GM21390 (cell line): ENCODE results near the gene CDC16.
A peak's percentile ranks its signal among the peaks of the same experiment; 100 is the strongest.
"Not testable (repeated sequence)": the region's sequence is repeated elsewhere in the genome, so short reads cannot be mapped to it uniquely, and the experiment has no call there.

ENCODE experiments used
- ATAC-seq: cut with Tn5 transposase; IDR thresholded peaks from one replicate; pipeline ENCODE4 v1.9.1; 2021; ENCODE audit not compliant: unreplicated experiment

The CDC16 gene

GRCh38 chr13:114261328-114261965 is 26.8 kb downstream of the CDC16 start:
- no peak for ATAC-seq

GRCh38 chr13:114263578-114263977 is 28.9 kb downstream of the CDC16 start:
- peak; percentile 46 for ATAC-seq

GRCh38 chr13:114264313-114264712 is 29.6 kb downstream of the CDC16 start:
- ATAC-seq = not testable (repeated sequence)

GRCh38 chr13:114264886-114265611 is 30.4 kb downstream of the CDC16 start:
- ATAC-seq = no peak

- no peak for ATAC-seq
These were observed 31.5 kb downstream of the CDC16 start for GRCh38 chr13:114266241-114266640.

- ATAC-seq = no peak
These were observed 33.9 kb downstream of the CDC16 start for GRCh38 chr13:114268344-114269280.

- ATAC-seq = no peak
These were observed 34.6 kb downstream of the CDC16 start for GRCh38 chr13:114269281-114269770.

- ATAC-seq = no peak
These were observed 38.3 kb downstream of the CDC16 start for GRCh38 chr13:114272977-114273376.

- ATAC-seq = no peak
These were observed 40.6 kb downstream of the CDC16 start for GRCh38 chr13:114275304-114275703.

- no peak for ATAC-seq
These were observed 44.4 kb downstream of the CDC16 start for GRCh38 chr13:114279146-114279545.

- ATAC-seq = no peak
These were observed 45.2 kb downstream of the CDC16 start for GRCh38 chr13:114279758-114280355.

- peak; percentile 69 for ATAC-seq
These were observed 46.8 kb downstream of the CDC16 start, which contains the start of gene UPF3A for GRCh38 chr13:114281351-114282040. UPF3A (plus strand) TSS chr13:114281601; CDS start chr13:114281640, 39 bp downstream.

GRCh38 chr13:114282041-114282670 is 47.5 kb downstream of the CDC16 start:
- peak; percentile 51 for ATAC-seq

GRCh38 chr13:114283576-114283975 is 48.9 kb downstream of the CDC16 start:
- ATAC-seq = no peak

GRCh38 chr13:114284680-114285079 is 50.0 kb downstream of the CDC16 start:
- no peak for ATAC-seq

GRCh38 chr13:114285166-114285808 is 50.6 kb downstream of the CDC16 start:
- ATAC-seq = no peak

- no peak for ATAC-seq
These were observed 52.1 kb downstream of the CDC16 start for GRCh38 chr13:114286808-114287207.

- no peak for ATAC-seq
These were observed 53.5 kb downstream of the CDC16 start for GRCh38 chr13:114288157-114288591.

GRCh38 chr13:114296448-114296847 is 61.8 kb downstream of the CDC16 start:
- ATAC-seq = no peak
